Immature natural killer cell (primary cell): ENCODE data around the gene ERMP1. TPM values are rescaled to one million over a fixed set of nuclear protein-coding genes. Genes with fewer than 3 reads are reported as not detected.
"Not testable (repeated sequence)": the region's sequence is repeated elsewhere in the genome, so short reads cannot be mapped to it uniquely, and the experiment has no call there.

ENCODE experiments used
- DNase-seq, 3 donors: peaks; one replicate each; pipeline ENCODE4 v3.0.0; 2022; ENCODE audit warnings: mixed read lengths in 1 of 3
- H3K27ac Mint-ChIP-seq, 6 donors: one replicate each; pipeline ENCODE4 v1.8.0; 2020; ENCODE audit warnings: mixed read lengths in 6 of 6, mild to moderate bottlenecking in 5 of 6, inconsistent platforms in 4 of 6, moderate library complexity in 3 of 6
- H3K27me3 Mint-ChIP-seq, 3 donors: one replicate each; pipeline ENCODE4 v1.8.0; 2020 to 2021; ENCODE audit warnings: low read depth in 3 of 3, mild to moderate bottlenecking in 3 of 3, mixed read lengths in 3 of 3, moderate library complexity in 3 of 3, inconsistent platforms in 1 of 3
- H3K36me3 Mint-ChIP-seq, 3 donors: one replicate each; pipeline ENCODE4 v1.8.0; 2020; ENCODE audit warnings: mixed read lengths in 3 of 3, inconsistent platforms in 2 of 3, mild to moderate bottlenecking in 2 of 3
- H3K4me1 Mint-ChIP-seq, 2 donors: one replicate each; pipeline ENCODE4 v1.8.0; 2020; ENCODE audit warnings: inconsistent platforms in 2 of 2, mild to moderate bottlenecking in 2 of 2, mixed read lengths in 2 of 2, moderate library complexity in 1 of 2
- H3K4me3 Mint-ChIP-seq, 5 donors: one replicate each; pipeline ENCODE4 v1.8.0; 2020; ENCODE audit warnings: mild to moderate bottlenecking in 5 of 5, mixed read lengths in 5 of 5, inconsistent platforms in 3 of 5, moderate library complexity in 3 of 5
- H3K9me3 Mint-ChIP-seq, 6 donors: one replicate each; pipeline ENCODE4 v1.8.0; 2020; ENCODE audit warnings: mild to moderate bottlenecking in 6 of 6, mixed read lengths in 6 of 6, inconsistent platforms in 4 of 6, moderate library complexity in 3 of 6
- polyA plus RNA-seq, 3 donors: library from polyadenylated mRNA; unstranded; fragments of 300-500 nt; fragmentation: Illumina TruSeq; gene quantifications; one replicate each; pipeline ENCODE4 v1.2.3, GENCODE V29; 2021

Gene ERMP1
- polyA plus RNA-seq, 3 donors from 2014 or later, result 19.6 to 54.2 (median 31.0) TPM

DNA sequence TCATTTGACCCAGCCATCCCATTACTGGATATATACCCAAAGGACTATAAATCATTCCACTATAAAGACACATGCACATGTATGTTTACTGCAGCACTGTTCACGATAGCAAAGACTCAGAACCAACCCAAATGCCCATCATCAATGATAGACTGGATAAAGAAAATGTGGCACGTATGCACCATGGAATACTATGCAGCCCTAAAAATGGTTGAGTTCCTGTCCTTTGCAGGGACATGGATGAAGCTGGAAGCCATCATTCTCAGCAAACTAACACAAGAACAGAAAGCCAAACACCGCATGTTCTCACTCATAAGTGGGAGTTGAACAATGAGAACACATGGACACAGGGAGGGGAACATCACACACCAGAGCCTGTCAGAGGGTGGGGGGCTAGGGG, 49.5 kb downstream of the ERMP1 start:
- H3K27me3 Mint-ChIP-seq, H3K4me3 Mint-ChIP-seq, DNase-seq: not testable (repeated sequence)
- peak overlapping the region in 3 of 6 donors; percentile 14 to 76 (median 65) for H3K27ac Mint-ChIP-seq
- peaks cover 0 to 20% (median 6%) of the 10 kb centered on the region in 6 donors for H3K9me3 Mint-ChIP-seq
- peaks cover 49 to 81% (median 60%) of the 10 kb centered on the region in 3 donors for H3K36me3 Mint-ChIP-seq
- peaks cover 26 to 63% of the 10 kb centered on the region in 2 donors for H3K4me1 Mint-ChIP-seq

DNA sequence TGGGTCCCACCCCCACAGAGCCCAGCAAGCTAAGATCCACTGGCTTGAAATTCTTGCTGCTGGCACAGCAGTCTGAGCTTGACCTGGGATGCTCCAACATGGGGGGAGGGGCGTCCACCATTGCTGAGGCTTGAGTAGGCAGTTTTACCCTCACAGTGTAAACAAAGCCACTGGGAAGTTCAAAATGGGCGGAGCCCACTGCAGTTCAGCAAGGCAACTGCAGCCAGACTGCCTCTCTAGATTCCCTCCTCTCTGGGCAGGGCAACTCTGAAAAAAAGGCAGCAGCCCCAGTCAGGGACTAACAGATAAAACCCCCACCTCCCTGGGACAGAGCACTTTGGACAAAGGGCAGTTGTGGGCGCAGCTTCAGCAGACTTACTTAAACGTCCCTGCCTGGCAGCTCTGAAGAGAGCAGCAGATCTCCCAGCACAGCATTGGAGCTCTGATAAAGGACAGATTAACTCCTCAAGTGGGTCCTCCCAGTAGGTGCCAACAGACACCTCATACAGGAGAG, 53.2 kb downstream of the ERMP1 start:
- Mint-ChIP-seq H3K36me3 (peaks cover 66 to 74% (median 67%) of the 10 kb centered on the region in 3 donors), H3K27ac (peak overlapping the region in 1 of 6 donors; percentile 67), H3K9me3 (peaks cover 0 to 20% (median 6%) of the 10 kb centered on the region in 6 donors), H3K4me1 (peaks cover 18 to 43% of the 10 kb centered on the region in 2 donors)
- not testable (repeated sequence) for H3K27me3 Mint-ChIP-seq, H3K4me3 Mint-ChIP-seq, DNase-seq

DNA sequence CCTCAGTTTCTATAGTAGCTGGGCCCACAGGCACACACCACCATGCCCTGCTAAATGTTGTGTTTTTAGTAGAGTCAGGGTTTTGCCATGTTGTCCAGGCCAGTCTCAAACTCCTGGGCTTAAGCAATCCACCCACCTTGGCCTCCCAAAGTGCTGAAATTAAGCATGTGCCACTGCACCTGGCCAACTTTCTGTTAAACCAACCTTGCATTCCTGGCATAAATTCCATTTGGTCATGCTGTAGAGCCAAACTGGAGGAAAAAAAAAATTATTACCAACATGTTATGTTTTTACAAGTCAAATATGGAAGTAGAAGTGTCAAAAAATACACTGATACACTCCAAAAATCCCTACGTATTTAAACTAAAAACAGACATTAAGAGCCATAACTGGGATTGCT, 54.1 kb downstream of the ERMP1 start:
- no peak for DNase-seq
- Mint-ChIP-seq H3K27me3 (peaks cover 0 to 3% (median 2%) of the 10 kb centered on the region in 3 donors), H3K27ac (no peak overlapping the region), H3K36me3 (peaks cover 63 to 71% (median 67%) of the 10 kb centered on the region in 3 donors), H3K9me3 (peaks cover 0 to 20% (median 6%) of the 10 kb centered on the region in 6 donors), H3K4me3 (no peak overlapping the region), H3K4me1 (peaks cover 18 to 35% of the 10 kb centered on the region in 2 donors)

DNA sequence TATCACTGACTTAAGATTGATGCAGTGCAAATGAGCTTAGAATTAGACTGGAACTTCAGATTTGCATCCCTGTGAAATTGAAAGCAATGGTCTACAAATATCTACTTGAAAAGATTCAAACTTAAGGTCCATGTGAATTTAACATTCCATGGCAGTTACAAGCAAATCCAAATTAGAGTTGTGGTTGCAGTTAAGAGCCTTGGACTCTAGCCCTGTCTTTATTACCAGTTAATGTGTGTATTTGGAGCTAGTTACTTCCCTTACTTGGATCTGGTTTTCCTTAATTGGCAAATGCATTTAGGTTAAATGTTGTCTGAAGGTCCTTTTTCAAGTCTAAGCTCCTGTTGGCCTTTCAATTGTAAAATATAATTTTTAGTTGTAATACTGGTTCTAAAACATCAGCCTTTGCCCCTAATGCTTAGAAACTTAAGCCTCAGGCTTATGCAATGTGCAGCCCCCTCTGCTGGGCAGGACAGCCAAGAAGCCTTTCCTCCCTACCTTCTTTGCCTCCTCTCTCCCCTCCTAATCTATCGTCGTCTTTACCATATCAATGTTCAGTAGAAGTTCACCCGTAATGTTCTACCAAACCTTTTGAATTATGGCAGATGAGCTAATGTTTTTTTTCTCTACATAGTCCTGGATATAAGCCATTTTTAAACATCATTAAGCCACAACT, 59.5 kb downstream of the ERMP1 start:
- H3K9me3 Mint-ChIP-seq, result peaks cover 0 to under 1% (median 0%) of the 10 kb centered on the region in 6 donors
- H3K27me3 Mint-ChIP-seq, result peaks cover 0 to 3% (median 0%) of the 10 kb centered on the region in 3 donors
- H3K27ac Mint-ChIP-seq, result peak overlapping the region in 3 of 6 donors; percentile 7 to 65 (median 13)
- H3K4me3 Mint-ChIP-seq, result no peak overlapping the region
- H3K36me3 Mint-ChIP-seq, result peaks cover 30 to 41% (median 32%) of the 10 kb centered on the region in 3 donors
- H3K4me1 Mint-ChIP-seq, result peaks cover 4% of the 10 kb centered on the region in 2 donors
- DNase-seq, result no peak

DNA sequence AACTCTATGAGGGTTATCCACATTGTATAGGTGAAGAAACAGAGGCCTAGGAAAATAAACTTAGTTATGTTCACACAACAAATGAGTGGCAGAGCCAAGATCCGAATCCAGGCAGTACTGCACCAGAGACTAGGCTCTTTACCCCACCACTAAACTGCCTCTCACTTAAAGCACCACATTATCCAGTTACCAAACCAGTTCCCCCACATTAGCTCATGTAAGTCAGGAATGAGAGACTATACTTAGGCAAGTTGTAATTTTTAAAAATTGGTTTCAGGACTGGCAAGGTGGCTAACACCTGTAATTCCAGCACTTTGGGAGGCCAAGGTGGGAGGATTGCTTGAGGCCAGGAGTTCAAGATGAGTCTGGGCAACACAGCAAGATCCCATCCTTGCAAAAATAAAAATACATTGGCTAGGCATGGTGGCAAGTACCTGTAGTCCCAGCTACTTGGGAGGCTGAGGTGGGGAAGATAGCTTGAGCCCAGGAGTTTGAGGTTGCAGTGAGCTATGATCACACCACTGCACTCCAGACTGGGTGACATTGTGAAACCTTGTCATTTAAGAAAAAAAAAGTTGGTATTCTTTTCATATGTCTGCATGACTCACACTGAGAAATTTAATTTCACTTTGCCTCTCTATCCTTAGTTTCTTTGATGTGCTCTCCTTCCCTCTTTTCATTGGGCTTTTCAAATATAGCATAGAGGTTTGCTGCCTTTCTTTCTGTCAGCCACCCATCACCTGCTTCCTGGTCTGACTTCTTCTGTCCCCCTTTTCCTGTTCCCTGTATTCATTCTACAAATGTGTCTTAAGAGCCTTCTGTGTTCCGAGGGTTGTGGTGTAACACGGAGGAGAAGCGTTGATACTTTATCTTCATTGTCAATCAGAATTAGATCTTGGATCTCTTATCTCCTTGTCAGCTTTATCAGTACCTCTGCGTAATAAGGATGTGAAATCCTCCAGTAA, 64.7 kb downstream of the ERMP1 start:
- no peaks in the 10 kb centered on the region for H3K9me3 Mint-ChIP-seq
- no peaks in the 10 kb centered on the region for H3K27me3 Mint-ChIP-seq
- peaks cover 23 to 41% (median 25%) of the 10 kb centered on the region in 3 donors for H3K36me3 Mint-ChIP-seq
- peak overlapping the region in 4 of 6 donors; percentile 3 to 62 (median 21) for H3K27ac Mint-ChIP-seq
- peaks cover 4 to 12% of the 10 kb centered on the region in 2 donors for H3K4me1 Mint-ChIP-seq
- no peak overlapping the region for H3K4me3 Mint-ChIP-seq
- DNase-seq, result no peak

DNA sequence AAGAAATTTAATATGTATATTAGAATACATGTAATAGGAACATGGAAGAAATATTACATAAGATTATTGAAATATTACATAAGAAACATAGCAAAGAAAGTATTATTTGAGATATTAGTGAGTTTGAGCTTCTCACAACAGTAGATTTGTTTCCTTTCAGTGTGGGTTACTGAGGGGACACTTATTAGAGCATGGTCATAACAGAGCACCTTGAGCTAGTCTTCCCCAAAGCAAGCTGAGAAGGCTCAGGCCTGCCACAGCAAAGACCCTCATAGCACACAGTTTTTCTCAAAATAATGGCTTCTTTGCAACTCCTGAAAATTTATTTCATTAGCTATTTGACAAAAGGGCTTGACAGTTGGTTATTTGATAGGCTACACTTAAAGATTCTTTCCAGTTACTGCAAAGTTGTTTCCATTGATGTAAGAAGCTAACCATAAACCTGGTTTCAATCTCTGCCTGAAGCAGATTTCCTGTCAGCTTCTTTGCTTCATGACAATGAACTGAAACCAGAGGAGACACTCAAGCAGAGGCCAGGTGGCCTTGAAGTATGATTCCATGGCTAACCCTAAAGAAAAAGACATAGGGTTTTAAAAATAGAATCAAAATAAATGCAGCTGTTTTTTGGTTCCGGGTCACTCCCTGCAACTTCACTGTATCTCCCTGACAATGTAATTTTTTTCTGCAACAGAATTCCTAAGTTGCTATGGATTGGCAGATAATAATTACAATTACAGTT, 68.6 kb downstream of the ERMP1 start:
- Mint-ChIP-seq H3K27ac (peak overlapping the region in 2 of 6 donors; percentile 18 to 58), H3K36me3 (peaks cover 19 to 42% (median 25%) of the 10 kb centered on the region in 3 donors), H3K27me3 (no peaks in the 10 kb centered on the region), H3K4me3 (no peak overlapping the region), H3K9me3 (no peaks in the 10 kb centered on the region), H3K4me1 (peaks cover 4 to 12% of the 10 kb centered on the region in 2 donors)
- DNase-seq, result no peak

DNA sequence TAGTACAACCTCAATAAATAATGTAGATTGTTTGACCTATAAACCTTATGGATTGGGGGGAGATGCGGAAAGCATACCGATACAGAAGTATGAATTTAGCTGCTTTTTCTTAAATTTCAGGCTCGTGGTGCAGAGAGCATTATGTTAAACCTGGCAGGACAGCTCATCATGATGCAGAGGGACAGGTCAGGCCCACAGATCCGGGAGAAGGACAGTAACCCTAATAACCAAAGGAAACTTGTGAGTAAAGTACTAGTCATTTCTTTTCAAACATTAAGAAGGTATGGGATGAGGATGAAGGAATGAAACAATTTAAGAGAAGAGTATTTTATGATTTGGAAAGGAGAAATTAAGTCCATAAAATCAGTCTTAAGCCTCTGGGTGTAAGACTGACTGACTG, 70.5 kb downstream of the ERMP1 start:
- Mint-ChIP-seq H3K27me3 (peaks cover 0 to 4% (median 0%) of the 10 kb centered on the region in 3 donors), H3K4me1 (peaks cover 0 to 5% of the 10 kb centered on the region in 2 donors), H3K4me3 (no peak overlapping the region), H3K27ac (peak overlapping the region in 3 of 6 donors; percentile 1 to 46 (median 6)), H3K9me3 (no peaks in the 10 kb centered on the region), H3K36me3 (peaks cover 21 to 51% (median 30%) of the 10 kb centered on the region in 3 donors)
- DNase-seq, result no peak

DNA sequence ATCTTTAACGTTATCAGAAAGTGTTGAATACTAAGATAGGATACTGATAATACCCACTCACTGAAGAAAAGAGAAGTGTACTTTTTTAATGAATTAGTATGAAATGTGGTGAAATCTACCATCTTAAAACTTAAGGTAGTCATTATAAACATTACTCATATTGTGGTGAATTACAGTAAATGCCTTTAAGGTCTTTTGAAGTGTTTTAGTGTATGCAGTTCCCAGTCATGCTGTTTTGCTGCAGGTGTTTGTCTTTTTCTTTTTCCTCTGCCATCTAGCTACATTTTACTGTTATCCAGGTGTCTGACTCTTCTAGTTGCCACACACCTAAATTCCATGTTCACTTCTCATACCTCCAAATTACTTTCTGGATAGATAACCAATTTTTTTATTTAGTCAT, 72.6 kb downstream of the ERMP1 start:
- DNase-seq, result no peak
- Mint-ChIP-seq H3K9me3 (no peaks in the 10 kb centered on the region), H3K4me1 (peaks cover 0 to 5% of the 10 kb centered on the region in 2 donors), H3K27ac (peak overlapping the region in 3 of 6 donors; percentile 15 to 36 (median 17)), H3K4me3 (no peak overlapping the region), H3K27me3 (peaks cover 0 to 4% (median 0%) of the 10 kb centered on the region in 3 donors), H3K36me3 (peaks cover 11 to 42% (median 18%) of the 10 kb centered on the region in 3 donors)

DNA sequence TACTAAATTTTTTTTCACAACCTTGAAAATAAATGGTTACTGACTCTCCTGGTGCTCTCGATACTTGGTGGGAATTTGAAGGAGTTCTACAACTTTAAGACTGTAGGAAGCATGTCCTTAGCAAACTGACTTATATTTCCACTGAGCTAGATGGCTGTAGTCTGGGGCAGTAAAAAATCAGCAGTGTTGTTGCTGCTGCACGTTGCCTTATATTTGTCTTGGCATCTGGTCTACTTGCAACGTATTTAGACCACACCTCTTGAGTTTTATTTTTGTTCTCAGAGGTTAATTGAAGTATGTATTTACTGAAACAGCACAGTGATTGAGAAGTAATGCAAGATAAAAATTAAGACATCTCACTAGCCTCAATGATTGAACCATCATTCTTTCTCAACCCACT, 76.3 kb downstream of the ERMP1 start:
- no peak overlapping the region for H3K27ac Mint-ChIP-seq
- peaks cover 0 to 4% (median 0%) of the 10 kb centered on the region in 3 donors for H3K27me3 Mint-ChIP-seq
- H3K4me3 Mint-ChIP-seq, result no peak overlapping the region
- peaks cover 16 to 28% (median 20%) of the 10 kb centered on the region in 3 donors for H3K36me3 Mint-ChIP-seq
- no peak for DNase-seq
- no peaks in the 10 kb centered on the region for H3K4me1 Mint-ChIP-seq
- no peaks in the 10 kb centered on the region for H3K9me3 Mint-ChIP-seq

DNA sequence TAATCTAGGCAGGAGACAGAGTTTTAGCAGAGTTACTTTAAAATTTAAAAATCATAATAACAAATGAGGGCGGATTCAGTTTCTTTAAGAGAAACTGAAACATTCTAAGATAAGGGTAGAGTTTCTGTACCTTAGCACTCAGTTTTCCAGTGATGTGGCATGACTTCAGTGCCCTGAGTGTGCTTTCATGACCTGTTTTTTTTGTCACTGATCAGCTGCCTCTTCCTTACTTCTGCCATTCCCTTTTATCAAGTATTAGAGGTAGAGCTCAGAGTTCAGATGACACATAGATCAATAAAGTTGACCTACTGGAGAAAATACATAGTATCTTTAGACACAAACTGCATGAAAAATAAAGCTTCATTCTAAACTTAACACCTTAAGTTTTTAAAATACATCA, 82.3 kb downstream of the ERMP1 start:
- Mint-ChIP-seq H3K4me3 (no peak overlapping the region), H3K36me3 (peaks cover 24 to 35% (median 26%) of the 10 kb centered on the region in 3 donors), H3K27ac (no peak overlapping the region), H3K4me1 (peaks cover 5 to 11% of the 10 kb centered on the region in 2 donors), H3K9me3 (no peaks in the 10 kb centered on the region), H3K27me3 (peaks cover 0 to 3% (median 0%) of the 10 kb centered on the region in 3 donors)
- no peak for DNase-seq

DNA sequence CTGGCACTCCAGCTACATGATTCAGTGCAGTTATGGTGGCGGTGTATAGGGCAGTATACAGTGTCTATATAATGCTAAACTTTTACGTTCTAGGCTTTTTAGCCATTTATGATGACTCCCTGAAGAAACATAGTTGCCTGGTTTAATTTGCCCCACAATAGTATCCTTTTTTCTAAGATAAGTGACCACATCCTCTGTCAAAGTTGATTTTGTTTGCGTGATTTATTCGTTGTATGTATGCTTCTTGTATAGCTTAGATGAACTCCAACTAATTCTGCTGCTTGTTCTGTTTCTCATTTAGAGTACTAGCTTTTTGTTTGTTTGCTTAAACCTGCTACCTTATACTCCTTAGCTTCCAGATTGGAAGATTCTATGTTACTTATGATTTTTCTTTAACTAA, 83.6 kb downstream of the ERMP1 start:
- Mint-ChIP-seq H3K4me3 (no peak overlapping the region), H3K36me3 (peaks cover 29 to 43% (median 30%) of the 10 kb centered on the region in 3 donors), H3K9me3 (no peaks in the 10 kb centered on the region), H3K27ac (peak overlapping the region in 1 of 6 donors; percentile 15), H3K27me3 (peaks cover 0 to 3% (median 0%) of the 10 kb centered on the region in 3 donors), H3K4me1 (peaks cover 5 to 11% of the 10 kb centered on the region in 2 donors)
- DNase-seq, result no peak

DNA sequence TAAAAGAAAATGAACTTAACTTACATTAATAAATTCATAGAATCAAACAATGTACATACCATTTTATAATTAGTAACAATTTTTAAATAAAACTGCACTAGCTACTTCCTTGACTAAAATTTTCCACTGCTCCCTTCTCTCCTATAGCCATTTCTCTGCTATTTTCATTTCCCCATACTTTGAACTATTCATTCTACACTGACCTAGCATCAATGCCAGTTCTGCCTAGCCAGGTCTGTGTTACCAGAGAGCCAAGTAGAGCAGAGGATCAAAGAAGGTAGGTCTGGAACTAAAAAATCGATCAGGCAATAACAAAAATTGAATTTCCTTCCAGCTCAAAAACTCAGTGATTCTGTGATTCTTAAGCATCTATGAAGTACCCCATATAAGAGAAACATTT, 84.5 kb downstream of the ERMP1 start:
- H3K27me3 Mint-ChIP-seq, result peaks cover 0 to 3% (median 0%) of the 10 kb centered on the region in 3 donors
- no peak for DNase-seq
- H3K36me3 Mint-ChIP-seq, result peaks cover 26 to 43% (median 35%) of the 10 kb centered on the region in 3 donors
- H3K4me1 Mint-ChIP-seq, result peaks cover 5 to 11% of the 10 kb centered on the region in 2 donors
- H3K4me3 Mint-ChIP-seq, result no peak overlapping the region
- no peaks in the 10 kb centered on the region for H3K9me3 Mint-ChIP-seq
- H3K27ac Mint-ChIP-seq, result peak overlapping the region in 2 of 6 donors; percentile 29 to 42

DNA sequence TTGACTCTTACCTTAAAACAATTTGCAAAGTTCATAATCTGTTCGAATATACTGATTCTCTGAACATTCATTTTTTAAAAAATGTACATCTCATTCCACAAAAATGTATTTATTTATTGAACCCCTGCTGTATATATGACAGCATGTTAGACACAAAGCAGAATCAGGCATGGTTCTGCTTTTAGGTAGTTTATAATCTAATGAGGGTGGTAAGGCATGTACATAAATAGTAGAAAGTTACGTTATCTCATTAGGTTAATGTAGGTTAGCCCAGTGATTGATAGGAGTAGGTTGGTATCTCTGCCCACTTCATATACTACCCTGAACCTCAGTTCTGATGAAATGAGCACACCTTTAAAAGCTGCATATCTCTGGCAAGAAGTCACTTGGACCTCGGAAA, 89.8 kb downstream of the ERMP1 start:
- H3K27me3 Mint-ChIP-seq, result no peaks in the 10 kb centered on the region
- no peaks in the 10 kb centered on the region for H3K9me3 Mint-ChIP-seq
- no peak for DNase-seq
- no peaks in the 10 kb centered on the region for H3K4me1 Mint-ChIP-seq
- H3K27ac Mint-ChIP-seq, result no peak overlapping the region
- H3K36me3 Mint-ChIP-seq, result peaks cover 27 to 38% (median 27%) of the 10 kb centered on the region in 3 donors
- no peak overlapping the region for H3K4me3 Mint-ChIP-seq
